ENCODE measurements around the gene CABCOCO1. TPM values are rescaled to one million over a fixed set of nuclear protein-coding genes. Genes with fewer than 3 reads are reported as not detected.

CABCOCO1 gene
- total and polyA plus RNA-seq, 9 donors = 0.12 to 1.0 (median 0.25) TPM; not detected in 1

DNA sequence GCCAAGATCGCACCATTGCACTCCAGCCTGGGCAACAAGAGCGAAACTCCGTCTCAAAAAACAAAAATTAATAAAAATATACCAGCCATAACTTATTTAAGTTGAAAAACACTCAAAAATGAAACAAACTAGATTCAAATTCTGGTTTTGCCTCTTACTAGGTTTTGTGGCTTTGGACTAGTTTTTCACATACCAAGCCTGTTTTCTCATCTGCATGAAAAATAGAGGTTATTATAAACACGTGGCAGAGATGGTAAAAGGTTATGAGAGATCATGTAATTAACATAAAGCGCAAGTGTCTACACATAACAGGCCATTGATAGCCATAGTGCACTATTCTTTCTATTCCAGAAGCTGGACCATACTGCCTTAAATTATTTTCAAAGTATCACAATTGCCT, 35.5 kb upstream of the CABCOCO1 start:
- Histone ChIP-seq H3K4me1 (ENCODE audit: control insufficient read depth, insufficient read depth, low read length) (no peaks in the 10 kb centered on the region), H3K27ac (ENCODE audit: low read length) (no peak overlapping the region), H3K36me3 (ENCODE audit: control insufficient read depth, insufficient read depth, low read length) (no peaks in the 10 kb centered on the region), H3K4me3 (ENCODE audit: low read length) (no peak overlapping the region), H3K27me3 (ENCODE audit: control insufficient read depth, insufficient read depth, low read length) (no peaks in the 10 kb centered on the region), H3K9me3 (replicated peaks; ENCODE audit: control insufficient read depth, low read depth, low read length) (no peaks in the 10 kb centered on the region)
- DNase-seq = no peak
- WGBS (ENCODE audit: insufficient coverage) = no CpG with 5 or more reads among the region's 5 CpGs

DNA sequence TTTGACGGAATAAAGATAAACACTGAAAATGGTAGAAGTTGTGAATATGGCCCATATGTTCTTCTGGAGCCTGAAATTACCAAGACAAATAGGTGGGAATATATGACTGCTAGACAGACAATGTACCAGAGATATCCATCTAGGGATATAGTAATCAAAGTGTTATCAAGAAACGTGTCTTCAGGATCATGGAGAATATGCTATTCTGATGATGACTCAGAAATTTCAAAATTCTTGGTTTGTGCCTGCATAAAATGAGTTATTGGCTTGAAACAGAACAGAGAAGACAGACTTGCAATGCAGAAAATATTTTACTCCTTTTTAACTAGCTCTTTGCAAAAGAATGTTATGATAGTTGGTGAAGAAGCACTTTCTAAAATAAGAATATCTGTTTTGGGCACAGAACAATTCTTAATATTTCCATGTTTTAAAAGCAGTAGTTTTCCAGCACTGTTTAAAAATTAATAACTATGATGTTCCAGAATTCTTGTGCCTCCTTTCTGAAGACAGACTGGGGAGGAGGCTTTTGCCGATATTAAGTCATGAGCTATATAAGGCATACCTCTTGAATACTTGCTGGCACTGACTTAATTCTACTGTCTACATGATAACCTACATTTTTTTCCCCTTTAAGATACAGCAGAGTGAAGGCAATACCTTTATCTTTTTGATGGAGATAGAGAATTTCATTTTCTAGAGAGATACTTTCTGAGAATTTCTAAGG, 34.4 kb upstream of the CABCOCO1 start:
- H3K4me3 ChIP-seq (ENCODE audit: low read length) = no peak overlapping the region
- no peak overlapping the region for H3K27ac ChIP-seq (ENCODE audit: low read length)
- H3K4me1 ChIP-seq (ENCODE audit: control insufficient read depth, insufficient read depth, low read length) = no peaks in the 10 kb centered on the region
- DNase-seq = no peak
- H3K36me3 ChIP-seq (ENCODE audit: control insufficient read depth, insufficient read depth, low read length) = no peaks in the 10 kb centered on the region
- WGBS (ENCODE audit: insufficient coverage) = no CpG with 5 or more reads among the region's 3 CpGs
- no peaks in the 10 kb centered on the region for H3K27me3 ChIP-seq (ENCODE audit: control insufficient read depth, insufficient read depth, low read length)
- no peaks in the 10 kb centered on the region for H3K9me3 ChIP-seq (replicated peaks; ENCODE audit: control insufficient read depth, low read depth, low read length)

DNA sequence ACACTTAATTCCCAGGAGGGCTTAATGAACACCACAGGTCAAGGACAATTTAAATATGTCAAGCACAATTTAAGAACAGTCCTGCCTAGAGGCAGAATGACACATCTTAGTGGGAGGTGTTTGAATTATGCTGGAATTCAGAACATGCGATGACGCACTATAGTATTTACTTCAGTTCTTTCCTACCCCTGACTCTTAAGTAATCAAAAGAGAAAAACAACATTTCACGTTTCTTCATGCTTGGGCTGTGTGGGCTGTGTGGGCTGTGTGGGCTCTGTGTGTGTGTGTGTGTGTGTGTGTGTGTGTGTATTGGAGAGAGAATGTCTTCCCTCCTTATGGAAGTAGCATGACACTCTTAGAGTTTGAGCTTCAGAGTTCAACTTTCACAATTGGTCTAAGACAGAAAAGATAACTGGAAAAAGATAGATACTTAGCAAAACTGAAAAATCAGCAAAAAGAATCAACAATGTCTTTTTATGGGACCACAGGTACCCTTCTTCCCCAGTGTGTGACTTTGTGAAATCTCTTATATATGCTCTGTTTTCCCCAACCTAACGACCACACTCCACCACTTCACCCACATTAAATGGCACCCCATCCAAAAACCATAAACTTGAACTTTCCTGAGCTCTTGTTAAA, 33.7 kb upstream of the CABCOCO1 start:
- H3K27ac ChIP-seq (ENCODE audit: low read length) = no peak overlapping the region
- no peaks in the 10 kb centered on the region for H3K36me3 ChIP-seq (ENCODE audit: control insufficient read depth, insufficient read depth, low read length)

DNA sequence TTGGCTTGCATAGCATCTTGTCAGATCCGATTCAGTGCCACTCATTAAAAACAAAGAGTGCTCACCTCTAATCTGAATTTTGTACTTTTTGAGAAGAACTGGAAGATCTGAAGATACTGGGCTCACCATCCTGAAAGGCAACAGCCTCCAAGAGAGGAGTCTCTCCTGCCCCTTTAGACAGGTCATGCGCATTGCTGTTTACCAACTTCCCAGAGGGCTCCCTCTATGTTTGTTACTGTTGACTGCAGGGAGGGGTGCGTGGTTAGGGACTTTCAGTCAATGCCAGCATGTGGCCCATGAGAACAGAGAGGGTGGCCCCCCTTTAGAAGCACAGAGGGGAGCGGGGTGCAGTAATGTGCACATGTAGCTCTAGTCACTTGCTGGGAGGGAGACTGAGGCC, 33.2 kb upstream of the CABCOCO1 start:
- DNase-seq = no peak
- H3K27ac ChIP-seq (ENCODE audit: low read length) = no peak overlapping the region
- WGBS (ENCODE audit: insufficient coverage) = 93% methylated on average over 2 of the region's 4 CpGs
- no peaks in the 10 kb centered on the region for H3K36me3 ChIP-seq (ENCODE audit: control insufficient read depth, insufficient read depth, low read length)
- H3K27me3 ChIP-seq (ENCODE audit: control insufficient read depth, insufficient read depth, low read length) = no peaks in the 10 kb centered on the region
- no peaks in the 10 kb centered on the region for H3K4me1 ChIP-seq (ENCODE audit: control insufficient read depth, insufficient read depth, low read length)
- H3K9me3 ChIP-seq (replicated peaks; ENCODE audit: control insufficient read depth, low read depth, low read length) = no peaks in the 10 kb centered on the region
- H3K4me3 ChIP-seq (ENCODE audit: low read length) = no peak overlapping the region

More for the DNA sequence above, 33.7 kb upstream of the CABCOCO1 start:
- Histone ChIP-seq H3K4me1 (ENCODE audit: control insufficient read depth, insufficient read depth, low read length) (no peaks in the 10 kb centered on the region), H3K9me3 (replicated peaks; ENCODE audit: control insufficient read depth, low read depth, low read length) (no peaks in the 10 kb centered on the region), H3K4me3 (ENCODE audit: low read length) (no peak overlapping the region), H3K27me3 (ENCODE audit: control insufficient read depth, insufficient read depth, low read length) (no peaks in the 10 kb centered on the region)
- DNase-seq = no peak
- WGBS (ENCODE audit: insufficient coverage) = 29% methylated on average over 1 of the region's 4 CpGs

DNA sequence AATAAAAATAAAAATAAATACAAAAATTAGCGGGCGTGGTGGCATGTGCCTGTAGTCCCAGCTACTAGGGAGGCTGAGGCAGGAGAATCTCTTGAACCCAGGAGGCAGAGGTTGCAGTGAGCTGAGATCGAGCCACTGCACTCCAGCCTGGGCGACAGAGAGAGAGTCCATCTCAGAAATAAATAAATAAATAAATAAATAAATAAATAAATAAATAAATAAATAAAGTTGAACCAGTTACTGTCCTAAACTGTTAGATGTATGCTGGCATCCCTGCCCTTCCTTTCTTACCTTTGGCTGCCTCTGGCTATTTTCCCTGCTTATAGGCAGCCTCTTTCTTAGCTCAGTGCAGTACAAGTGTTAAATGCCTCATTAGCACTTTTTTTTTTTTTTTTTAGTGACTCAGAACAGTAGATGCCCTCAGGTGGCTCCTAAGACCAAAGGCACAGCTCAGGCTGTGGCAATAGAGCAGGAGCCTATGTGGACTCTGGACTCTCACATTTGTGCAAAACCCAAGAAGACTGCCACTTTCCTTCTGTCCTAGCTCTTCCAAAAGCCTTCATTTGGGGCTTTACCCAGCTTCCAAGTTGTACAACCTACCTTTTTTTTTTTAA, 30.6 kb upstream of the CABCOCO1 start:
- Histone ChIP-seq H3K36me3 (ENCODE audit: control insufficient read depth, insufficient read depth, low read length) (no peaks in the 10 kb centered on the region), H3K27me3 (ENCODE audit: control insufficient read depth, insufficient read depth, low read length) (no peaks in the 10 kb centered on the region), H3K9me3 (replicated peaks; ENCODE audit: control insufficient read depth, low read depth, low read length) (no peaks in the 10 kb centered on the region), H3K4me1 (ENCODE audit: control insufficient read depth, insufficient read depth, low read length) (no peaks in the 10 kb centered on the region), H3K4me3 (ENCODE audit: low read length) (no peak overlapping the region), H3K27ac (ENCODE audit: low read length) (no peak overlapping the region)
- WGBS (ENCODE audit: insufficient coverage) = 100% methylated on average over 2 of the region's 4 CpGs
- no peak for DNase-seq

DNA sequence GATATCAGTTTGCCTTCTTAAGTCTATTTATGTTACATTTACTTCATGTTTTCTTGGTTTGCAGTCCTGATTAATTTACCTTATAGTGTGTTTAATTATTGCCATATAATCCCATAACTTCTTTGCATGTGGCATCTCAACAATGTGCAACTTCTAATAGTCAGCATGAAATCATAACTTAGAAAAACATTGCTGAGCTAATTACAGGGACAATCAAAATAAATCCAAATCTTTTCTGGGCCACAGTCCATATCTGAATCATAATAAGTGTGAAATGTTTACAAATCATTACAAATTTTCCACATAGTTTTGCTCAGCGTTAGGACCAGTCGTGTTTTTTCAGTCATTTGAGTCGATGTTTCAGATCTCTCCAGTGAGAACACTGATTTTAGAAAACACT, 29.1 kb upstream of the CABCOCO1 start:
- no peaks in the 10 kb centered on the region for H3K9me3 ChIP-seq (replicated peaks; ENCODE audit: control insufficient read depth, low read depth, low read length)
- no peak overlapping the region for H3K27ac ChIP-seq (ENCODE audit: low read length)
- H3K4me1 ChIP-seq (ENCODE audit: control insufficient read depth, insufficient read depth, low read length) = no peaks in the 10 kb centered on the region
- H3K36me3 ChIP-seq (ENCODE audit: control insufficient read depth, insufficient read depth, low read length) = no peaks in the 10 kb centered on the region
- no CpG with 5 or more reads among the region's 3 CpGs for WGBS (ENCODE audit: insufficient coverage)
- no peak overlapping the region for H3K4me3 ChIP-seq (ENCODE audit: low read length)
- DNase-seq = no peak
- no peaks in the 10 kb centered on the region for H3K27me3 ChIP-seq (ENCODE audit: control insufficient read depth, insufficient read depth, low read length)

DNA sequence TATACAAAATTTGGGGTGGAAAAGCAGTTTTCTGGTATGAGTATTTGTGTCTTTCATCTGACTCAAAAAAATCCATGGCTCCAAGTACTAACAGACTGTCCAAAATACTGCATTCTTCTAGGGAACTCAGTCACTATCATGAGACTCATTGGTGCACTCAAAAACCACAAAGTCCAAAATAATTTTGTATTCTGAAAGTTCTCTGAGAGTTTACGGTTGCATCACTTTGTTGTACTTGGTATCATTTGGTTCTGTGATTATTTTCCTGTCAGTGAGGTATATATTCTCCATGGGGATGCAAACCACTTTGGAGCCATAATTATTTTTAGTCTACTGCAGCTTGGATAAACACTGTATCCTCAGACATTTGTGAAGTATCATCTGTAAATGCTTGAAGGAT, 28.0 kb upstream of the CABCOCO1 start:
- WGBS (ENCODE audit: insufficient coverage) = no CpG with 5 or more reads among the region's 1 CpG
- H3K36me3 ChIP-seq (ENCODE audit: control insufficient read depth, insufficient read depth, low read length) = no peaks in the 10 kb centered on the region
- no peaks in the 10 kb centered on the region for H3K4me1 ChIP-seq (ENCODE audit: control insufficient read depth, insufficient read depth, low read length)
- H3K27ac ChIP-seq (ENCODE audit: low read length) = peak overlapping the region; percentile 4
- peak; percentile 82 for DNase-seq
- H3K9me3 ChIP-seq (replicated peaks; ENCODE audit: control insufficient read depth, low read depth, low read length) = no peaks in the 10 kb centered on the region
- H3K4me3 ChIP-seq (ENCODE audit: low read length) = no peak overlapping the region
- no peaks in the 10 kb centered on the region for H3K27me3 ChIP-seq (ENCODE audit: control insufficient read depth, insufficient read depth, low read length)

DNA sequence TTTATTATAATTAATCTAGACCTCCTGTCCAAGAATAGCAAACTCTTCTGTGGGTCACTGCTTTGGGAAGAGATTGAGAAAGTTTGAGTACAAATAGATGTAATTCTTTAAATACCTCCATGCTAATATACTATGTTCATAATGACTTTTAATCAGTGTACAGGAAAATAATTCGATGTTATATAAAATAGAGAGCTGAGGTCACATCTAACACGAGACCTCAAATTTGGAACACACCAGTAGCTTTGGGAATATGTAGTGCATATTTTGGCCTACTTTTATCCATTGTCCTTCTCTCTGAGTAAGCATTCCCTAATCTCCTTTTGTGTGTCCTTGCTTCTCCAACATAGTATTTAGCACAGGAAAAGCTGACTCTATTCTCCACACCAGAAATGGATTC, 27.3 kb upstream of the CABCOCO1 start:
- no peaks in the 10 kb centered on the region for H3K27me3 ChIP-seq (ENCODE audit: control insufficient read depth, insufficient read depth, low read length)
- H3K4me1 ChIP-seq (ENCODE audit: control insufficient read depth, insufficient read depth, low read length) = no peaks in the 10 kb centered on the region
- peak; percentile 72 for DNase-seq
- no peaks in the 10 kb centered on the region for H3K36me3 ChIP-seq (ENCODE audit: control insufficient read depth, insufficient read depth, low read length)
- no peaks in the 10 kb centered on the region for H3K9me3 ChIP-seq (replicated peaks; ENCODE audit: control insufficient read depth, low read depth, low read length)
- no peak overlapping the region for H3K4me3 ChIP-seq (ENCODE audit: low read length)
- no CpG with 5 or more reads among the region's 2 CpGs for WGBS (ENCODE audit: insufficient coverage)
- peak overlapping the region; percentile 43 for H3K27ac ChIP-seq (ENCODE audit: low read length)

DNA sequence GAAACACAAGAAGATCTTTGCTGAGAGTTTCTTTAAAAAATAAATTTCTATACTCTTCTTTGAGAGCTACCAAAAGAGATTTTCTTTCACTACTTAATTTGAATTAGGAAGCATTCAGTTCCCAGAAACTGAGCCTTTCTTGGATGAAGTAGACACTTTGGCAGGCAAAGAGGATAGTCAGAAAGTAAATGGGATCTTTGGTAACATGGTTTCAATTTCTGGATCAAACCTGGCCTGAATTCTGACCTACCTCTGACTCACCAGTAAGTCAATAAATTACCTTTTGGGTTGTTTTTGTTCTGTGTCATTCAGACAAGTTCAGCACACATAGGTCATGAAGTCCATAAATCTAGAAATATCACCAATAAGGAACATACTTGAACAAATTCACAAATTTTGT, 26.8 kb upstream of the CABCOCO1 start:
- peaks cover 1% of the 10 kb centered on the region for H3K4me1 ChIP-seq (ENCODE audit: control insufficient read depth, insufficient read depth, low read length)
- peak overlapping the region; percentile 43 for H3K27ac ChIP-seq (ENCODE audit: low read length)
- H3K4me3 ChIP-seq (ENCODE audit: low read length) = no peak overlapping the region
- no peaks in the 10 kb centered on the region for H3K27me3 ChIP-seq (ENCODE audit: control insufficient read depth, insufficient read depth, low read length)
- no peaks in the 10 kb centered on the region for H3K36me3 ChIP-seq (ENCODE audit: control insufficient read depth, insufficient read depth, low read length)
- peak; percentile 71 for DNase-seq
- no peaks in the 10 kb centered on the region for H3K9me3 ChIP-seq (replicated peaks; ENCODE audit: control insufficient read depth, low read depth, low read length)

DNA sequence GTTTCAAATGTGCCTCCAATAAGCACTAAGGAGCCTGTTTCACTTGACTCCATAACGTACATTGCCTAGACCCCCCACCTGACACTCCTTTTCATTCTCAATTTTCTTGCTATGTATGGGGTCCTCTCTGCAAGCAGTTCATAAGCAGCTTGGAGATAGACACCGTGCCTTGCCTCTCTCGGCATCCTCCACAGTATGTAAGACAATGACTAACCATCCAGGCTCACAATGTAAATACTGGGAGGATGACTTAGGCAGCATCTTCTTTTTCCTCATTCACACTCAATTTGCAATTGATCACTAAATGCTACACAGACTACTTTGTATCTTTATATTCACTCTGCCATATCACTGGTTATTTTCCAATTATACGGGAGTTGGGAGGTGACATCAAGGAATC, 22.8 kb upstream of the CABCOCO1 start:
- Histone ChIP-seq H3K36me3 (ENCODE audit: control insufficient read depth, insufficient read depth, low read length) (no peaks in the 10 kb centered on the region), H3K4me3 (ENCODE audit: low read length) (no peak overlapping the region), H3K4me1 (ENCODE audit: control insufficient read depth, insufficient read depth, low read length) (peaks cover 2% of the 10 kb centered on the region), H3K9me3 (replicated peaks; ENCODE audit: control insufficient read depth, low read depth, low read length) (no peaks in the 10 kb centered on the region), H3K27me3 (ENCODE audit: control insufficient read depth, insufficient read depth, low read length) (no peaks in the 10 kb centered on the region), H3K27ac (ENCODE audit: low read length) (no peak overlapping the region)
- DNase-seq = no peak
- 80% methylated on average over 1 of the region's 4 CpGs for WGBS (ENCODE audit: insufficient coverage)

Data from muscle of leg (tissue), 11 donors.